ENCODE measurements around the gene SPEN.

Gene SPEN

DNA sequence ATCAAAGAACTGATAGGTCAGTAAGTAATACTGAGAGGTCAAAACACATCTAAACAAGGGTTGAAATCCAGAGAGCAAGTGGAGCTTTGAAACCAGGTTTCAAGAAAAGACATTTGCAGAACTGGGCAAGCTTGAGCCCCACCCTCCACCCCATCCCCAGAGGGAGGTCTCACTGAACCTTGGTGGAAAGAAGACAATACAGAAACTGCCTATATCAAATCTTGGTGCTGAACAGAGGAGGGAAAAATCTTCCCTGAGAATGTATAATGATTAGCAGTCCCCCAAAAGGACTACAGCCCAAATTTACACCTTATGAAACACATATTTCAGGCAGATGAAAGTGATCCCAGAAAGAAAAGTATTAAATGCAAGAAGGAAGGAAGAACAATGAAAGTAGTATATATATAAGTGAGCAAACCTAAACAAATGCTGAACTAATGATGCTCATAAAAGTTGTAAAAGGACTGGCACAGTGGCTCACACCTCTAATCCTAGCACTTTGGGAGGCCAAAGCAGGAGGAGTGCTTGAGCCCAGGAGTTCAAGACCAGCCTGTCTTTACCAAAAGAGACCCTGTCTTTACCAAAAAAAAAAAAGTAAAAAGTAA, 116.0 kb downstream of the SPEN start:
- DNase-seq (ENCODE audit: low read depth): no peak
- no peak overlapping the region for H3K4me3 ChIP-seq (ENCODE audit: low read length)
- TF ChIP-seq, protein P1, sequence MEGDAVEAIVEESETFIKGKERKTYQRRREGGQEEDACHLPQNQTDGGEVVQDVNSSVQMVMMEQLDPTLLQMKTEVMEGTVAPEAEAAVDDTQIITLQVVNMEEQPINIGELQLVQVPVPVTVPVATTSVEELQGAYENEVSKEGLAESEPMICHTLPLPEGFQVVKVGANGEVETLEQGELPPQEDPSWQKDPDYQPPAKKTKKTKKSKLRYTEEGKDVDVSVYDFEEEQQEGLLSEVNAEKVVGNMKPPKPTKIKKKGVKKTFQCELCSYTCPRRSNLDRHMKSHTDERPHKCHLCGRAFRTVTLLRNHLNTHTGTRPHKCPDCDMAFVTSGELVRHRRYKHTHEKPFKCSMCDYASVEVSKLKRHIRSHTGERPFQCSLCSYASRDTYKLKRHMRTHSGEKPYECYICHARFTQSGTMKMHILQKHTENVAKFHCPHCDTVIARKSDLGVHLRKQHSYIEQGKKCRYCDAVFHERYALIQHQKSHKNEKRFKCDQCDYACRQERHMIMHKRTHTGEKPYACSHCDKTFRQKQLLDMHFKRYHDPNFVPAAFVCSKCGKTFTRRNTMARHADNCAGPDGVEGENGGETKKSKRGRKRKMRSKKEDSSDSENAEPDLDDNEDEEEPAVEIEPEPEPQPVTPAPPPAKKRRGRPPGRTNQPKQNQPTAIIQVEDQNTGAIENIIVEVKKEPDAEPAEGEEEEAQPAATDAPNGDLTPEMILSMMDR (conservative IDR thresholded peaks at IDR 0.05; ENCODE audit: low read depth, low read length): no peak

GRCh38 chr1:15963968-15964648, 116.6 kb downstream of the SPEN start:
- no peak for DNase-seq (ENCODE audit: low read depth)
- no peak overlapping the region for H3K4me3 ChIP-seq (ENCODE audit: low read length)
- TF ChIP-seq, protein P1 (conservative IDR thresholded peaks at IDR 0.05; ENCODE audit: low read depth, low read length): no peak

DNA sequence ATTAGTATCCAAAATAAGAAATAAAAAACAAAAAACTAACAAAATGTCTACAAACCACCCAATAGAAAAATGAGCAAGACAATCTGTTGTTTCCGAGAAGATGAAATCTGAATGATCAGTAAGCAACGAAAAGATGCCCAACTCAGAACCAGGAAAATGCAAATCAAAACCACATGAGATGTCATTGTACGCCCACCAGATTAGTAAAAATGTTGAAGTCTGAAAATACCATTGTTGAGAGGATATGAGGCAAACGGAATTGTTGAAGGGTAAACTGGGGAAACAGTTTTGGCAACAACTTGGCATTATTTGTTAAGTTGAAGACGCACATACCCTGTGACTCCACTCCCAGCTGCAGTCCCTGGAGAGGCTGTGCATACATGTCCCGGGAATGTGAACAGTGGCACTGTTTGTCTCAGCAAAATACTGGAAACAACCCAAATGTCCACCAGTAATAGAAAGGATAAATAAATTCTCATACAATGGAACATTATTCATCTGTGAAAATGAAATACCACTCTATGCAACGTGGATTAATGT, 117.8 kb downstream of the SPEN start:
- DNase-seq (ENCODE audit: low read depth): no peak
- TF ChIP-seq, protein P1 (conservative IDR thresholded peaks at IDR 0.05; ENCODE audit: low read depth, low read length): no peak
- no peak overlapping the region for H3K4me3 ChIP-seq (ENCODE audit: low read length)

DNA sequence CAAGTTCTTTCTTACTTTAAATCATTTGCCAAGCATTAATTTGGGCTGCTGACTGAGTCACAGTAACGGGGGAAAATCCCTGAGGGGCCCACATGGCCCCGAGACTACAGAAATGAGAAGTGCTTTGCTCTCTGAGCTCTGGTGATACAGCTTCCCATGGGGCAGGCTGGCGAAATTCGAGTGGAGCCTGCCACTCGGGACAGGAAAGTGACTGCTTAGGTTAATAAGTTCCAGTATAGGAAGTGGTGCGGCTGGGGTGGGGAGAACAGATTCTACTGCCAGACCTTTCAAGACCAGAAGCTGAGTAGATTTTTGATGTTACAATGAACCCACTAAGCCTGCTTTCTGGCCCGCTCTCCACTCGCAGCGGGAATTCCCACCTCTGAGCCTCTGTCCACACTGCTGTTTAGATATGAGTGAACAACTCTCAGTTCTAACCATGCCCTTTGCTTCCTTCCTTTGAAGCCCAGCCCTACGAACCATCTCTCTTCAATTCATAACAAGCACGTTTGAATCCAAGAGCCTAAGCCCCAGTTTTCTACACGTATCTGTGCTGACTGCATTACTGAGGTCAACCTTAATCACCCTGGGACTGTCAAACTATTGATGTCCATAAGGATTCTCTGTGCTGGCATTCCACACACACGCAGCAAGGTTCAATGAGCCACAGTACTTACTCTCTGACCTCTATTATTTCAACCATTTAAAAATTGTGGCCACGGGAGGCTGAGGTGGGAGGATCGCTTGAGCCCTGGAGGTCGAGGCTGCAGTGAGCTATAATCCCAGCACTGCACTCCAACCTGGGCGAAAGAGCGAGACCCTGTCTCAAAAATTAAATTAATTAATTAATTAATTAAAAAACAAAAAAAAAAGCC, 118.8 kb downstream of the SPEN start:
- DNase-seq (ENCODE audit: low read depth): no peak
- no peak overlapping the region for H3K4me3 ChIP-seq (ENCODE audit: low read length)
- TF ChIP-seq, protein P1 (conservative IDR thresholded peaks at IDR 0.05; ENCODE audit: low read depth, low read length): no peak

DNA sequence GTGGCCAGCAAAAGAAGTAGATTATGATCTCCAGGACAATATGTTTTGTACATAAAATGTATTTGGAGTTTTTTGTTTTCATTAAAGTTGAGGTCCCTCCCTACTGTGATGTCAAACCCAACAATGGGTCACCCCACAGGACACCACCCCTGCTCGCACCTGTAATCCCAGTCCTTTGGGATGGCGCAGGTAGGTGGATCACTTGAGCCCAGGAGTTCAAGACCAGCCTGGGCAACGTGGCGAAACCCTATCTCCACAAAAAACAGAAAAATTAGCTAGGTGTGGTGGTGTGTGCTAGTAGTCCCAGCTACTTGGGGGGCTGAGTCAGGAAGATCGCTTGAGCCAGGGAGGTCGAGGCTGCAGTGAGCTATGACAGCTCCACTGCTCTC, 119.4 kb downstream of the SPEN start:
- no peak overlapping the region for H3K4me3 ChIP-seq (ENCODE audit: low read length)
- TF ChIP-seq, protein P1 (conservative IDR thresholded peaks at IDR 0.05; ENCODE audit: low read depth, low read length): no peak
- no peak for DNase-seq (ENCODE audit: low read depth)

- DNase-seq (ENCODE audit: low read depth): no peak
- H3K4me3 ChIP-seq (ENCODE audit: low read length): no peak overlapping the region
- TF ChIP-seq, protein P1 (conservative IDR thresholded peaks at IDR 0.05; ENCODE audit: low read depth, low read length): no peak
These were observed 120.7 kb downstream of the SPEN start for GRCh38 chr1:15968172-15968571.

Measured in retinal pigment epithelial cell (primary cell).